Spleen (tissue), 3 donors: ENCODE measurements around the gene PIAS4.

Source experiments
- POLR2A ChIP-seq, 3 donors: fragments of 450-650 bp; IDR thresholded peaks; one replicate each; pipeline ENCODE4 v1.5.1; 2017; ENCODE audit warnings: antibody characterized with exemption in 3 of 3, mild to moderate bottlenecking in 1 of 3
- POLR2AphosphoS5 ChIP-seq, 3 donors: sonication (generic); formaldehyde crosslinking; IDR thresholded peaks; one replicate each; pipeline ENCODE4 v1.5.1; 2017; ENCODE audit warnings: antibody characterized with exemption in 3 of 3

DNA sequence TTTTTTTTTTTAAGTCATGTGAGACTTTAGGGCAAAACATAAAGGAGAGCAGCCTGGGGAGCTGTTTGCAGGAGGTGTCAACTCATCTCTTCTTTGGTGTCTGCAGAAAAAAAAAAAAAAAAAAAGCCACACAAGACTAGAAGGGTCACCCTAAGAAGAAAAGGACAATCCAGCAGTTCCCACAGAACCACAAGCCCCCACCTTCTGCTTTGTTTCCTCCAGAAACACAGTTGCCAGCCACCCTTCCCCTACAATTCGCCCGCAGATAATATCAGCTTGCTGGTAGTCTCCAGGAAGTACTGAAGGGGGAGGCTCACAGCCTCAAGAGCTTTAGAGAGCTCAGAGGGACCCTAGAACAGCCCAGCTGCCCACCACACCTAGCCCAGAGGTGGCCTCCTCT is 81.4 kb downstream of the PIAS4 start:
- TF ChIP-seq POLR2A (IDR thresholded peaks at IDR 0.05) = no peak
- TF ChIP-seq POLR2AphosphoS5 (IDR thresholded peaks at IDR 0.05) = no peak
